ENCODE measurements around the gene SAMD9L. TPM values are rescaled to one million over a fixed set of nuclear protein-coding genes. Genes with fewer than 3 reads are reported as not detected.
"Not testable (repeated sequence)": the region's sequence is repeated elsewhere in the genome, so short reads cannot be mapped to it uniquely, and the experiment has no call there.

Gene SAMD9L
- total RNA-seq, 1 experiment from 2014 or later, result not detected

- H3K9me3 Mint-ChIP-seq (ENCODE audit: unreplicated experiment), result no peaks in the 10 kb centered on the region
- ChIA-PET POLR2A (no interaction called here), CTCF (no interaction called here)
- no peaks in the 10 kb centered on the region for H3K36me3 Mint-ChIP-seq (ENCODE audit: insufficient read depth, unreplicated experiment)
- H3K27ac Mint-ChIP-seq (ENCODE audit: unreplicated experiment), result no peak overlapping the region
- H3K4me3 Mint-ChIP-seq (ENCODE audit: unreplicated experiment), result no peak overlapping the region
- H3K27me3 Mint-ChIP-seq (ENCODE audit: insufficient read depth, unreplicated experiment), result peaks cover 20% of the 10 kb centered on the region
- BruUV-seq (replicated peaks), result no TSS peak
- no peak overlapping the region for H3K4me3 ChIP-seq (ENCODE audit: low read depth, low read length)
- H3K27me3 ChIP-seq (replicated peaks; ENCODE audit: control insufficient read depth, insufficient read depth, low read length), result no peaks in the 10 kb centered on the region
- no peaks in the 10 kb centered on the region for H3K36me3 ChIP-seq (ENCODE audit: control insufficient read depth, insufficient read depth, low read length)
- H3K4me1 Mint-ChIP-seq (ENCODE audit: low read depth, unreplicated experiment), result no peaks in the 10 kb centered on the region
- intact Hi-C loops (cut with micrococcal nuclease; ENCODE audit: unreplicated experiment), result no loop called here
- DNase-seq, result no peak
- H3K9me3 ChIP-seq, result no peaks in the 10 kb centered on the region
- no peaks in the 10 kb centered on the region for H3K4me1 ChIP-seq
- TF ChIP-seq, protein P1, sequence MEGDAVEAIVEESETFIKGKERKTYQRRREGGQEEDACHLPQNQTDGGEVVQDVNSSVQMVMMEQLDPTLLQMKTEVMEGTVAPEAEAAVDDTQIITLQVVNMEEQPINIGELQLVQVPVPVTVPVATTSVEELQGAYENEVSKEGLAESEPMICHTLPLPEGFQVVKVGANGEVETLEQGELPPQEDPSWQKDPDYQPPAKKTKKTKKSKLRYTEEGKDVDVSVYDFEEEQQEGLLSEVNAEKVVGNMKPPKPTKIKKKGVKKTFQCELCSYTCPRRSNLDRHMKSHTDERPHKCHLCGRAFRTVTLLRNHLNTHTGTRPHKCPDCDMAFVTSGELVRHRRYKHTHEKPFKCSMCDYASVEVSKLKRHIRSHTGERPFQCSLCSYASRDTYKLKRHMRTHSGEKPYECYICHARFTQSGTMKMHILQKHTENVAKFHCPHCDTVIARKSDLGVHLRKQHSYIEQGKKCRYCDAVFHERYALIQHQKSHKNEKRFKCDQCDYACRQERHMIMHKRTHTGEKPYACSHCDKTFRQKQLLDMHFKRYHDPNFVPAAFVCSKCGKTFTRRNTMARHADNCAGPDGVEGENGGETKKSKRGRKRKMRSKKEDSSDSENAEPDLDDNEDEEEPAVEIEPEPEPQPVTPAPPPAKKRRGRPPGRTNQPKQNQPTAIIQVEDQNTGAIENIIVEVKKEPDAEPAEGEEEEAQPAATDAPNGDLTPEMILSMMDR (IDR thresholded peaks at IDR 0.05; ENCODE audit: insufficient read depth in 1 of 2, low read depth in 1 of 2, low read length in 1 of 2, severe bottlenecking in 1 of 2, unreplicated experiment in 1 of 2), result no peak
These were observed 16.0 kb downstream of the SAMD9L start for GRCh38 chr7:93132216-93132615.

- H3K4me1 ChIP-seq; BruUV-seq (replicated peaks); H3K36me3 Mint-ChIP-seq (ENCODE audit: insufficient read depth, unreplicated experiment); H3K9me3 Mint-ChIP-seq (ENCODE audit: unreplicated experiment); H3K36me3 ChIP-seq (ENCODE audit: control insufficient read depth, insufficient read depth, low read length); H3K27me3 ChIP-seq (replicated peaks; ENCODE audit: control insufficient read depth, insufficient read depth, low read length); CTCF ChIA-PET; intact Hi-C loops (cut with micrococcal nuclease; ENCODE audit: unreplicated experiment); H3K4me1 Mint-ChIP-seq (ENCODE audit: low read depth, unreplicated experiment); DNase-seq; POLR2A ChIA-PET; H3K27ac Mint-ChIP-seq (ENCODE audit: unreplicated experiment); H3K4me3 ChIP-seq (ENCODE audit: low read depth, low read length); H3K9me3 ChIP-seq; H3K4me3 Mint-ChIP-seq (ENCODE audit: unreplicated experiment); H3K27me3 Mint-ChIP-seq (ENCODE audit: insufficient read depth, unreplicated experiment): not testable (repeated sequence)
These were observed 21.2 kb downstream of the SAMD9L start for GRCh38 chr7:93126954-93127353.

DNA sequence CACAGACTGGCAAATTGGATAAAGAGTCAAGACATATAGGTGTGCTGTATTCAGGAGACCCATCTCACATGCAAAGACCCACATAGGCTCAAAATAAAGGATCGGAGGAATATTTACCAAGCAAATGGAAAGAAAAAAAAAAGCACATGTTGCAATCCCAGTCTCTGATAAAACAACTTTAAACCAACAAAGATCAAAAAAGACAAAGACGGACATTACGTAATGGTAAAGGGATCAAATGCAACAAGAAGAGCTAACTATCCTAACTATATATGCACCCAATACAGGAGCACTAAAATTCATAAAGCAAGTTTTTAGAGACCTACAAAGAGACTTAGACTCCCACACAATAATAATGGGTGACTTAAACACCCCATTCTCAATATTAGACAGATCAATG lies 24.7 kb downstream of the SAMD9L start:
- H3K9me3 Mint-ChIP-seq (ENCODE audit: unreplicated experiment); intact Hi-C loops (cut with micrococcal nuclease; ENCODE audit: unreplicated experiment); BruUV-seq (replicated peaks); DNase-seq; H3K4me3 ChIP-seq (ENCODE audit: low read depth, low read length); H3K4me1 ChIP-seq; H3K27me3 ChIP-seq (replicated peaks; ENCODE audit: control insufficient read depth, insufficient read depth, low read length); POLR2A ChIA-PET; H3K36me3 Mint-ChIP-seq (ENCODE audit: insufficient read depth, unreplicated experiment); H3K27me3 Mint-ChIP-seq (ENCODE audit: insufficient read depth, unreplicated experiment); CTCF ChIA-PET; H3K27ac Mint-ChIP-seq (ENCODE audit: unreplicated experiment); H3K4me3 Mint-ChIP-seq (ENCODE audit: unreplicated experiment); H3K36me3 ChIP-seq (ENCODE audit: control insufficient read depth, insufficient read depth, low read length); H3K4me1 Mint-ChIP-seq (ENCODE audit: low read depth, unreplicated experiment); H3K9me3 ChIP-seq: not testable (repeated sequence)

GRCh38 chr7:93120592-93121549 lies 27.3 kb downstream of the SAMD9L start:
- Histone ChIP-seq H3K27me3 (replicated peaks; ENCODE audit: control insufficient read depth, insufficient read depth, low read length) (no peaks in the 10 kb centered on the region), H3K9me3 (no peaks in the 10 kb centered on the region), H3K4me1 (no peaks in the 10 kb centered on the region), H3K4me3 (ENCODE audit: low read depth, low read length) (no peak overlapping the region), H3K36me3 (ENCODE audit: control insufficient read depth, insufficient read depth, low read length) (no peaks in the 10 kb centered on the region)
- H3K4me3 Mint-ChIP-seq (ENCODE audit: unreplicated experiment), result no peak overlapping the region
- peaks cover 2% of the 10 kb centered on the region for H3K27me3 Mint-ChIP-seq (ENCODE audit: insufficient read depth, unreplicated experiment)
- BruUV-seq (replicated peaks), result no TSS peak
- intact Hi-C loops (cut with micrococcal nuclease; ENCODE audit: unreplicated experiment), result no loop called here
- DNase-seq, result no peak
- TF ChIP-seq, protein P1 (IDR thresholded peaks at IDR 0.05; ENCODE audit: insufficient read depth in 1 of 2, low read depth in 1 of 2, low read length in 1 of 2, severe bottlenecking in 1 of 2, unreplicated experiment in 1 of 2), result no peak
- ChIA-PET CTCF (no interaction called here), POLR2A (no interaction called here)
- H3K9me3 Mint-ChIP-seq (ENCODE audit: unreplicated experiment), result peaks cover 10% of the 10 kb centered on the region
- H3K4me1 Mint-ChIP-seq (ENCODE audit: low read depth, unreplicated experiment), result peaks cover 12% of the 10 kb centered on the region
- H3K36me3 Mint-ChIP-seq (ENCODE audit: insufficient read depth, unreplicated experiment), result no peaks in the 10 kb centered on the region
- no peak overlapping the region for H3K27ac Mint-ChIP-seq (ENCODE audit: unreplicated experiment)
